ENCODE measurements around the gene NRXN3. TPM values are rescaled to one million over a fixed set of nuclear protein-coding genes. Genes with fewer than 3 reads are reported as not detected.

The NRXN3 gene
- polyA plus RNA-seq, 1 donor from 2014 or later, result 110 TPM

GRCh38 chr14:78902010-78902623 is 731.9 kb downstream of the NRXN3 start:
- no peaks in the 10 kb centered on the region for H3K36me3 ChIP-seq (ENCODE audit: insufficient read depth, low read length)
- peak; percentile 64 for TF ChIP-seq SMC3 (conservative IDR thresholded peaks at IDR 0.05; ENCODE audit: poor library complexity)
- TF ChIP-seq EZH2 (IDR thresholded peaks at IDR 0.05; ENCODE audit: borderline replicate concordance, insufficient read depth, low read length, poor library complexity, severe bottlenecking), result no peak
- TF ChIP-seq EP300 (conservative IDR thresholded peaks at IDR 0.05; ENCODE audit: poor library complexity, severe bottlenecking), result no peak
- TF ChIP-seq MXI1 (conservative IDR thresholded peaks at IDR 0.05; ENCODE audit: poor library complexity, severe bottlenecking), result no peak
- TF ChIP-seq REST (IDR thresholded peaks at IDR 0.05; ENCODE audit: borderline replicate concordance), result no peak
- peak; percentile 78 for TF ChIP-seq CTCF (IDR thresholded peaks at IDR 0.05; ENCODE audit: poor library complexity, severe bottlenecking)
- peak; percentile 69 for TF ChIP-seq RAD21 (conservative IDR thresholded peaks at IDR 0.05)
- no peak for TF ChIP-seq POLR2AphosphoS5 (IDR thresholded peaks at IDR 0.05)
- H3K9me2 ChIP-seq (ENCODE audit: insufficient read depth, low read length), result no peaks in the 10 kb centered on the region
- H3K27me3 ChIP-seq (ENCODE audit: insufficient read depth, low read depth, low read length), result no peaks in the 10 kb centered on the region
- H3K27ac ChIP-seq (ENCODE audit: low read length), result no peak overlapping the region
- no peaks in the 10 kb centered on the region for H3K79me2 ChIP-seq (replicated peaks; ENCODE audit: insufficient read depth, low read length)
- no peak overlapping the region for H3K4me2 ChIP-seq (ENCODE audit: low read length)
- no peak overlapping the region for H3K9ac ChIP-seq (ENCODE audit: low read length)
- H3K4me3 ChIP-seq (ENCODE audit: low read length), result no peak overlapping the region
- no peaks in the 10 kb centered on the region for H4K20me1 ChIP-seq (ENCODE audit: insufficient read depth)
- H3F3A ChIP-seq (ENCODE audit: insufficient read depth, low read length, poor library complexity, severe bottlenecking), result no peaks in the 10 kb centered on the region
- H3K9me3 ChIP-seq (ENCODE audit: low read length), result no peaks in the 10 kb centered on the region
- no peak overlapping the region for H2AFZ ChIP-seq (ENCODE audit: low read depth, low read length)

- Histone ChIP-seq H3K4me3 (ENCODE audit: low read length) (no peak overlapping the region), H3K27me3 (ENCODE audit: insufficient read depth, low read depth, low read length) (no peaks in the 10 kb centered on the region), H4K20me1 (ENCODE audit: insufficient read depth) (no peaks in the 10 kb centered on the region), H3K27ac (ENCODE audit: low read length) (no peak overlapping the region), H3F3A (ENCODE audit: insufficient read depth, low read length, poor library complexity, severe bottlenecking) (no peaks in the 10 kb centered on the region), H3K9me2 (ENCODE audit: insufficient read depth, low read length) (no peaks in the 10 kb centered on the region), H3K4me2 (ENCODE audit: low read length) (no peak overlapping the region), H3K36me3 (ENCODE audit: insufficient read depth, low read length) (no peaks in the 10 kb centered on the region), H3K9ac (ENCODE audit: low read length) (no peak overlapping the region), H3K9me3 (ENCODE audit: low read length) (no peaks in the 10 kb centered on the region), H2AFZ (ENCODE audit: low read depth, low read length) (no peak overlapping the region), H3K79me2 (replicated peaks; ENCODE audit: insufficient read depth, low read length) (no peaks in the 10 kb centered on the region)
- TF ChIP-seq CTCF (IDR thresholded peaks at IDR 0.05; ENCODE audit: poor library complexity, severe bottlenecking) (peak; percentile 52), EZH2 (IDR thresholded peaks at IDR 0.05; ENCODE audit: borderline replicate concordance, insufficient read depth, low read length, poor library complexity, severe bottlenecking) (no peak), SMC3 (conservative IDR thresholded peaks at IDR 0.05; ENCODE audit: poor library complexity) (peak; percentile 28), MXI1 (conservative IDR thresholded peaks at IDR 0.05; ENCODE audit: poor library complexity, severe bottlenecking) (no peak), RAD21 (conservative IDR thresholded peaks at IDR 0.05) (peak; percentile 50)
These were observed 733.9 kb downstream of the NRXN3 start for GRCh38 chr14:78904094-78904493.
